ENCODE data around the gene CLDN3. TPM values are rescaled to one million over a fixed set of nuclear protein-coding genes. Genes with fewer than 3 reads are reported as not detected.

Gene CLDN3
- total and polyA plus RNA-seq, 12 donors, result not detected

- intact Hi-C loops (cut with DNase I), result loop anchor here in 5 of 10 donors (10.0 kb wide), 3 partner anchors 48 to 122 kb away; partner anchors contain the start of genes BUD23 (in 1 of the 5), DNAJC30 (in 1 of the 5) and METTL27 (in 1 of the 5)
- no peak for ATAC-seq
- Histone ChIP-seq H3K4me3 (no peak overlapping the region), H3K27ac (no peak overlapping the region), H3K9me3 (no peaks in the 10 kb centered on the region), H3K36me3 (peaks cover 0 to 23% (median 0%) of the 10 kb centered on the region in 9 donors), H3K27me3 (peaks cover 0 to 15% (median 0%) of the 10 kb centered on the region in 7 donors), H3K4me1 (peaks cover 0 to 7% (median 4%) of the 10 kb centered on the region in 9 donors)
- 59 to 64% methylated on average over 2 of the region's 2 CpGs for WGBS, 2 donors
- no peak for DNase-seq
- no peak for TF ChIP-seq CTCF (IDR thresholded peaks at IDR 0.05)
Observed at GRCh38 chr7:73732397-73732796, 37.7 kb downstream of the CLDN3 start.

- Histone ChIP-seq H3K36me3 (peaks cover 0 to 4% (median 0%) of the 10 kb centered on the region in 9 donors), H3K9me3 (no peaks in the 10 kb centered on the region), H3K27ac (no peak overlapping the region), H3K27me3 (peaks cover 0 to 31% (median 5%) of the 10 kb centered on the region in 7 donors), H3K4me3 (no peak overlapping the region), H3K4me1 (peaks cover 0 to 5% (median 0%) of the 10 kb centered on the region in 9 donors)
- no peak for ATAC-seq
- 34 to 39% methylated on average over 3 of the region's 3 CpGs for WGBS, 2 donors
- DNase-seq, result no peak
- intact Hi-C loops (cut with DNase I), result loop anchor here in 5 of 10 donors (10.0 kb wide), 3 partner anchors 46 to 124 kb away; partner anchors contain the start of genes BUD23 (in 1 of the 5), DNAJC30 (in 1 of the 5) and METTL27 (in 1 of the 5)
- TF ChIP-seq CTCF (IDR thresholded peaks at IDR 0.05), result no peak
Observed at GRCh38 chr7:73730485-73730884, 39.6 kb downstream of the CLDN3 start.

GRCh38 chr7:73728551-73728950, 41.5 kb downstream of the CLDN3 start:
- ATAC-seq (no peak), DNase-seq (no peak)
- Histone ChIP-seq H3K27me3 (peaks cover 0 to 31% (median 5%) of the 10 kb centered on the region in 7 donors), H3K4me1 (no peaks in the 10 kb centered on the region), H3K9me3 (no peaks in the 10 kb centered on the region), H3K36me3 (no peaks in the 10 kb centered on the region), H3K4me3 (no peak overlapping the region), H3K27ac (no peak overlapping the region)
- 67% methylated on average over 5 of the region's 5 CpGs for WGBS, 2 donors
- no peak for TF ChIP-seq CTCF (IDR thresholded peaks at IDR 0.05)
- intact Hi-C loops (cut with DNase I), result loop anchor here in 2 of 10 donors (5.0 to 10.0 kb wide), 2 partner anchors 64 to 121 kb away; partner anchors contain the start of gene VPS37D (in 1 of the 2)

GRCh38 chr7:73727952-73728351, 42.1 kb downstream of the CLDN3 start:
- no peak for TF ChIP-seq CTCF (IDR thresholded peaks at IDR 0.05)
- H3K4me1 ChIP-seq, result no peaks in the 10 kb centered on the region
- no peak overlapping the region for H3K27ac ChIP-seq
- peaks cover 0 to 31% (median 5%) of the 10 kb centered on the region in 7 donors for H3K27me3 ChIP-seq
- H3K4me3 ChIP-seq, result no peak overlapping the region
- WGBS, 2 donors, result 65 to 72% methylated on average over 3 of the region's 3 CpGs
- no peaks in the 10 kb centered on the region for H3K9me3 ChIP-seq
- ATAC-seq (no peak), DNase-seq (no peak)
- H3K36me3 ChIP-seq, result no peaks in the 10 kb centered on the region
- intact Hi-C loops (cut with DNase I), result loop anchor here in 2 of 10 donors (5.0 to 10.0 kb wide), 2 partner anchors 63 to 121 kb away; partner anchors contain the start of gene VPS37D (in 1 of the 2)

Measured in heart right ventricle (tissue), 16 donors.